HepG2 (cell line): ENCODE measurements around the gene LRRC17. TPM values are rescaled to one million over a fixed set of nuclear protein-coding genes. Genes with fewer than 3 reads are reported as not detected.
A peak's percentile ranks its signal among the peaks of the same experiment; 100 is the strongest.

ENCODE experiments used
- ATAC-seq: fragments of 200-7000 bp; cut with Tn5 transposase; 3 replicates; pipeline ENCODE4 v1.9.1; 2020; ENCODE audit warnings: mild to moderate bottlenecking, moderate library complexity
- BruUV-seq: library from RNA; stranded (reverse); fragments of 400-500 nt; replicated peaks from 2 replicates; lab custom pipeline; 2021; lab: Mats Ljungman, UMichigan
- CTCF ChIA-PET: fragments of 300-600 bp; formaldehyde crosslinking; extraction: SDS; loops from one replicate; lab custom pipeline; 2021; ENCODE audit warnings: low total read pairs, inconsistent platforms, low intra/inter-chr PET ratio; lab: Yijun Ruan, JAX
- POLR2A ChIA-PET: fragments of 350-600 bp; sonication (Branson Sonifier 250); formaldehyde crosslinking; loops from one replicate; lab custom pipeline; 2020; ENCODE audit warnings: antibody characterized with exemption, inconsistent platforms; lab: Yijun Ruan, JAX
- DNase-seq: peaks from one replicate; pipeline ENCODE4 v3.0.0-alpha.2; 2015; ENCODE audit warnings: low spot score
- FAIRE-seq: peaks from 3 replicates; lab custom pipeline; 2011; peaks lifted over from hg19 to GRCh38; lab: Jason Lieb, UNC
- H2AFZ ChIP-seq: one replicate; pipeline ENCODE4 v1.6.1; 2011; ENCODE audit warnings: low read length, inconsistent platforms
- H3K27ac ChIP-seq: fragments of 300-600 bp; 3 replicates; pipeline ENCODE4 v1.8.0; 2011; ENCODE audit warnings: mixed run types, mild to moderate bottlenecking, mixed read lengths, low read length, inconsistent platforms; ENCODE audit not compliant: insufficient read depth; ENCODE audit errors: extremely low read length
- H3K27me3 ChIP-seq, 2 experiments: fragments of 200-600 bp in 1 of 2; 2 replicates in 1 of 2; 3 replicates in 1 of 2; pipeline versions ENCODE4 v1.6.0 to v1.8.0; 2011; ENCODE audit warnings: low read length in 2 of 2, mild to moderate bottlenecking in 2 of 2, moderate library complexity in 2 of 2, inconsistent platforms in 1 of 2; ENCODE audit not compliant: insufficient read depth in 2 of 2, control insufficient read depth in 1 of 2
- H3K36me3 ChIP-seq, 2 experiments: fragments of 200-600 bp in 1 of 2; replicated peaks in 1 of 2; 2 replicates in 1 of 2; 3 replicates in 1 of 2; pipeline versions ENCODE4 v1.5.1 to v1.8.0; 2011; ENCODE audit warnings: low read length in 2 of 2, inconsistent platforms in 1 of 2; ENCODE audit not compliant: insufficient read depth in 2 of 2, control insufficient read depth in 1 of 2
- H3K4me1 ChIP-seq: 2 replicates; pipeline ENCODE4 v1.5.1; 2012; ENCODE audit warnings: low read length, inconsistent platforms; ENCODE audit not compliant: insufficient read depth
- H3K4me2 ChIP-seq: 2 replicates; pipeline ENCODE4 v1.6.0; 2011; ENCODE audit warnings: low read depth, low read length, inconsistent platforms
- H3K4me3 ChIP-seq, 3 experiments: fragments of 200-600 bp in 1 of 3; sonication (generic), shearing (Covaris generic) in 1 of 3; replicated peaks in 1 of 3; 2 replicates each; pipeline ENCODE4 v1.5.1; 2011 to 2016; ENCODE audit warnings: low read length in 3 of 3, inconsistent platforms in 2 of 3, low read depth in 2 of 3, mild to moderate bottlenecking in 2 of 3, control low read depth in 1 of 3, mixed read lengths in 1 of 3; ENCODE audit not compliant: insufficient read depth in 1 of 3
- H3K79me2 ChIP-seq: one replicate; pipeline ENCODE4 v1.6.1; 2011; ENCODE audit warnings: low read length, inconsistent platforms; ENCODE audit not compliant: insufficient read depth
- H3K9ac ChIP-seq: 2 replicates; pipeline ENCODE4 v1.6.0; 2011; ENCODE audit warnings: mild to moderate bottlenecking, low read depth, low read length, inconsistent platforms; ENCODE audit not compliant: insufficient read depth
- H3K9me3 ChIP-seq: 2 replicates; pipeline ENCODE4 v1.5.1; 2012; ENCODE audit warnings: mild to moderate bottlenecking, low read length
- H4K20me1 ChIP-seq: 2 replicates; pipeline ENCODE4 v1.6.0; 2011; ENCODE audit warnings: inconsistent platforms, mild to moderate bottlenecking, low read length, moderate library complexity; ENCODE audit not compliant: insufficient read depth
- FLYWCH1 ChIP-seq: sonication (generic); formaldehyde crosslinking; IDR thresholded peaks from 2 replicates; pipeline ENCODE4 v1.8.1; 2023; ENCODE audit warnings: mild to moderate bottlenecking, missing genetic modification reagents
- ZNF331 ChIP-seq: sonication (generic); formaldehyde crosslinking; IDR thresholded peaks from 2 replicates; pipeline ENCODE4 v1.4.0; 2020; ENCODE audit warnings: missing genetic modification reagents
- WGBS: methylation state at CpG from one replicate; pipeline ENCODE4 v1.1.6; 2017; ENCODE audit warnings: low lambda C conversion rate; 5-methylcytosine and 5-hydroxymethylcytosine counted together
- in situ Hi-C: cut with HindIII; loops from 2 replicates; pipeline ENCODE4 v1.10.0; 2017; ENCODE audit warnings: low pct_unique_long_range_greater_than_20kb; ENCODE audit not compliant: extremely low pct_ligation_motif_present
- intact Hi-C: fragments of 100-400 bp; cut with micrococcal nuclease; formaldehyde crosslinking; loops from one replicate; pipeline ENCODE4 v1.10.0; 2022; ENCODE audit not compliant: unreplicated experiment
- polyA plus RNA-seq, 8 experiments: library from polyadenylated mRNA; depleted of rRNA in 3 of 8; stranded (reverse) in 7 of 8; unstranded in 1 of 8; fragments of >200 nt; fragmentation: Illumina TruSeq in 4 of 8; extraction: Trizol in 4 of 8; gene quantifications; 2 replicates each; pipeline versions ENCODE4 v1.2.1 to v1.2.3, GENCODE V29; 2011 to 2016; ENCODE audit warnings: low read depth in 4 of 8, missing spikeins in 1 of 8, mixed read lengths in 1 of 8; ENCODE audit not compliant: insufficient read depth in 1 of 8
- total RNA-seq, 5 experiments: library from RNA; depleted of rRNA; stranded (reverse); fragments of >200 nt; fragmentation: Illumina TruSeq; extraction: Trizol; gene quantifications; 2 replicates each; pipeline ENCODE4 v1.2.3, GENCODE V29; 2016; ENCODE audit warnings: low read depth in 1 of 5
- TF ChIP-seq, protein P1 (sequence below): sonication (generic); formaldehyde crosslinking; IDR thresholded peaks from 2 replicates; pipeline ENCODE4 v1.4.0; 2020; ENCODE audit warnings: missing genetic modification reagents, mild to moderate bottlenecking, borderline replicate concordance

The LRRC17 gene
- total and polyA plus RNA-seq, 2 of the 13 experiments (the other 11 are each of a cell fraction or from before 2014, with no cell fraction given), result 0.20 to 0.66 TPM

DNA sequence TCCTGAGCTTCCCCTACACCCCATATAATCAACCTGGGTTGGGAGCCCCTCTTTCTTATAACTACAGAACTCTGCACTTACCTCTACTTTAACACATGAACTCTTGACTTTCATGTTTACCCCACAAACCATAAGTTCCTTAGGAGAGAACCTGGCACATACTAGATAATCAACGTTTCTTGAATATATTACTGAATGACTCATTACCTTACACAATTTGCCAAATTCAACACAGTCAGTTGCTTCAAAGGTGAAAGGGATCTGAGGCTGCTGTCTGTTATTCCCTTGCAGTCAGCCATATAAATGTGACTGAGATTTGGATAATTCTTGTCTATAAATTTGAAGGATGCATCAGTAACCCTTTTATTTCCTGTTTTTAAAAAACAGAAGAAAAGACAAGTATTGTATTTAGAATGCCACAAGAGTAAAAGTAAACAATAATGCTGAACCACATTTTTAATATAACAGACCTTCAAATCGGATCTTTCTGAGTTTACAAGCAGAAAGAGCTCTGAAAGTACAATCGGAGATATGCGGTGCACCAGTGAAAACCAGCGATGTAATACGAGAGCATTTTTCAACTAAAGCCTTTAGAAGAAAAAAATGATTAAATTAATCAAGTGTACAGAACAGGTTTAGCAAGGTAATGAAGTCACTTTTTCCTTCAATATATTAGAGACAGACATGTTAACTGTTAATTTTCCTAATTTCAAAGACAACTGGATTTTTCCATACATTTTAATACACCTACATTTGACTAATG is 29.5 kb upstream of the LRRC17 start:
- H4K20me1 ChIP-seq, result no peaks in the 10 kb centered on the region
- no peaks in the 10 kb centered on the region for H3K79me2 ChIP-seq
- peaks cover 11% of the 10 kb centered on the region for H3K4me1 ChIP-seq
- ChIA-PET POLR2A (no interaction called here), CTCF (no interaction called here)
- in situ Hi-C loops, result no loop called here
- no peak overlapping the region for H3K27ac ChIP-seq
- H2AFZ ChIP-seq, result no peak overlapping the region
- no peak for DNase-seq
- no peaks in the 10 kb centered on the region for H3K36me3 ChIP-seq
- no peak for FAIRE-seq
- H3K4me3 ChIP-seq, result no peak overlapping the region
- no peaks in the 10 kb centered on the region for H3K27me3 ChIP-seq
- no peak for ATAC-seq
- H3K9me3 ChIP-seq, result no peaks in the 10 kb centered on the region
- TF ChIP-seq, protein P1, sequence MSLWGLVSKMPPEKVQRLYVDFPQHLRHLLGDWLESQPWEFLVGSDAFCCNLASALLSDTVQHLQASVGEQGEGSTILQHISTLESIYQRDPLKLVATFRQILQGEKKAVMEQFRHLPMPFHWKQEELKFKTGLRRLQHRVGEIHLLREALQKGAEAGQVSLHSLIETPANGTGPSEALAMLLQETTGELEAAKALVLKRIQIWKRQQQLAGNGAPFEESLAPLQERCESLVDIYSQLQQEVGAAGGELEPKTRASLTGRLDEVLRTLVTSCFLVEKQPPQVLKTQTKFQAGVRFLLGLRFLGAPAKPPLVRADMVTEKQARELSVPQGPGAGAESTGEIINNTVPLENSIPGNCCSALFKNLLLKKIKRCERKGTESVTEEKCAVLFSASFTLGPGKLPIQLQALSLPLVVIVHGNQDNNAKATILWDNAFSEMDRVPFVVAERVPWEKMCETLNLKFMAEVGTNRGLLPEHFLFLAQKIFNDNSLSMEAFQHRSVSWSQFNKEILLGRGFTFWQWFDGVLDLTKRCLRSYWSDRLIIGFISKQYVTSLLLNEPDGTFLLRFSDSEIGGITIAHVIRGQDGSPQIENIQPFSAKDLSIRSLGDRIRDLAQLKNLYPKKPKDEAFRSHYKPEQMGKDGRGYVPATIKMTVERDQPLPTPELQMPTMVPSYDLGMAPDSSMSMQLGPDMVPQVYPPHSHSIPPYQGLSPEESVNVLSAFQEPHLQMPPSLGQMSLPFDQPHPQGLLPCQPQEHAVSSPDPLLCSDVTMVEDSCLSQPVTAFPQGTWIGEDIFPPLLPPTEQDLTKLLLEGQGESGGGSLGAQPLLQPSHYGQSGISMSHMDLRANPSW, result no peak
- WGBS, result 73% methylated on average over 6 of the region's 6 CpGs
- intact Hi-C loops, result no loop called here
- BruUV-seq, result no TSS peak
- H3K4me2 ChIP-seq, result no peak overlapping the region
- no peak overlapping the region for H3K9ac ChIP-seq

DNA sequence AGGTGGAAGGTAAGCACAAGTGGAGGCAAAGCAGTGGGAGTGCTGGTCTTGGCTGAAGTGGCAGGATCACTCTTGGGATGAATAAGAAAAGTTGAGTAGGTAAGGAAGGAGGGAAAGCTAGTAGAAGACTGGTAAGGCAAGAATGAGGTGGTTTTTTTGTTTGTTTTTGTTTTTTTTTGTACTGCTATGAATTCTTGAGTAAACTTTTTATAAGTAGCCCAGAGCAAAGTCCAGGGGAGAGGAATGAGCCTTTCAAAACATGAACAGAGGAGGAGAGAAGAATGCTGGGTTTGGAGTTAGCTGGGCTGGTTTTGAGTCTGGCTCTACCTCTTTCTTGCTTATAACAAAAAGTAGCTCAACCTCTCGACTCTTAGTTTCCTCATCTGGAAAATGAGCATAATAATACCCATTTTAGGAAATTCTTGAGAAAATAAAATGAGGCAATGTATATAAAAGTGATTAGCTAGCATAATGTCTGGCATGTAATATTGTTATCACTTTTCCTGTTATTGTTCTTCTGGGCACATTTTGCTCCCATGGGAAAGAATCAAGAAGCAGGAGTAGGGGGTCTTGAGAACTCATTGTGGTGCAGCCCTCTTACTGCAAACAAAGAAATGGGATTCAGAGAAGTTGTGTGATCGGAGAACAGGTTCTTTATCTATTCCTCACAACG is 24.1 kb upstream of the LRRC17 start:
- H3K4me3 ChIP-seq, result no peak overlapping the region; a peak in 1 of 6 replicates
- no peaks in the 10 kb centered on the region for H3K9me3 ChIP-seq
- H4K20me1 ChIP-seq, result no peaks in the 10 kb centered on the region
- H3K4me1 ChIP-seq, result peaks cover 22% of the 10 kb centered on the region
- CTCF ChIA-PET, result no interaction called here
- in situ Hi-C loops, result no loop called here
- POLR2A ChIA-PET, result interaction anchor here (0.8 kb wide), 1 partner anchor 13 kb away, joined by 3 read pairs; no protein-coding TSS in a partner anchor
- no peaks in the 10 kb centered on the region for H3K27me3 ChIP-seq
- no peaks in the 10 kb centered on the region for H3K79me2 ChIP-seq
- DNase-seq (no peak), ATAC-seq (no peak), FAIRE-seq (no peak)
- intact Hi-C loops, result no loop called here
- no peak overlapping the region for H3K9ac ChIP-seq
- H2AFZ ChIP-seq, result no peak overlapping the region
- WGBS, result 37% methylated on average over 3 of the region's 3 CpGs
- TF ChIP-seq ZNF331 (0 out of 2 replicates have a peak, but pooled peaks have one; percentile 22), FLYWCH1 (no peak)
- no peak overlapping the region for H3K27ac ChIP-seq
- H3K36me3 ChIP-seq, result no peaks in the 10 kb centered on the region
- H3K4me2 ChIP-seq, result peak overlapping the region; percentile 5; the same call in 1 of the 2 replicates
- no TSS peak for BruUV-seq
